ENCODE measurements around the gene MYO3B.

DNA sequence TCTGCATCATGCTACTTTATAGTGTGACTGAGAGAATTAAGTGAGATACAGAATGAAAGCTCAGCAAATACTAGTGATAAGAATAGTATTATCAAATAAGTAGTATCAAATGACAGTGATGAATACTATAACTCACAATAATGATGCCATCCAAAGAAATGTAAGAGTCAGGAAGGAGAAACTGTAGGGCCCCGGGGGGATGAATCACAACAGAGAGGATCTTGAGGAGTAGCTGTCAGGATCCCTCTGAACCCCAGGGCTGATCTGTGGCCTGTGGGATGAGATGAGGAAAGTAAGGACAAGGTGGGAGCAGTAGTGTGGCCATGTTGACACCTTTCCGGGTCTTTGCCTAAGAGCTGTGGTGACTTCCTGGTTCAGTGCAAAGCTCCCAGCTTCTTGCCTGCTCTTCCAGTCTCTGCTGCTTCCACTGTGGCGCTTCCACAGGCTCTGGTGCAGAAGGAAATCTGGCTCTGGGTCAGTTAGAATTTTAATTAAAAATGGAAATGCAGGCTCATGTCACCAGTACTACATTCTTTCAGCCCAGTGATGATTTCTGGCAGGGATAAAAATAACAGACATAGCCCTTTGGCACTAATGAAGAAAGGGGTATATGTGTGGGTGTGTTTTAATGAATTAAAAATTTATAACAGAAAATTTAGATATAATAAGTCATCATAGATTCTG is 166.9 kb downstream of the MYO3B start:
- TF ChIP-seq, protein P1, sequence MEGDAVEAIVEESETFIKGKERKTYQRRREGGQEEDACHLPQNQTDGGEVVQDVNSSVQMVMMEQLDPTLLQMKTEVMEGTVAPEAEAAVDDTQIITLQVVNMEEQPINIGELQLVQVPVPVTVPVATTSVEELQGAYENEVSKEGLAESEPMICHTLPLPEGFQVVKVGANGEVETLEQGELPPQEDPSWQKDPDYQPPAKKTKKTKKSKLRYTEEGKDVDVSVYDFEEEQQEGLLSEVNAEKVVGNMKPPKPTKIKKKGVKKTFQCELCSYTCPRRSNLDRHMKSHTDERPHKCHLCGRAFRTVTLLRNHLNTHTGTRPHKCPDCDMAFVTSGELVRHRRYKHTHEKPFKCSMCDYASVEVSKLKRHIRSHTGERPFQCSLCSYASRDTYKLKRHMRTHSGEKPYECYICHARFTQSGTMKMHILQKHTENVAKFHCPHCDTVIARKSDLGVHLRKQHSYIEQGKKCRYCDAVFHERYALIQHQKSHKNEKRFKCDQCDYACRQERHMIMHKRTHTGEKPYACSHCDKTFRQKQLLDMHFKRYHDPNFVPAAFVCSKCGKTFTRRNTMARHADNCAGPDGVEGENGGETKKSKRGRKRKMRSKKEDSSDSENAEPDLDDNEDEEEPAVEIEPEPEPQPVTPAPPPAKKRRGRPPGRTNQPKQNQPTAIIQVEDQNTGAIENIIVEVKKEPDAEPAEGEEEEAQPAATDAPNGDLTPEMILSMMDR (IDR thresholded peaks at IDR 0.05), result no peak
- no peak for TF ChIP-seq EZH2 (IDR thresholded peaks at IDR 0.05; ENCODE audit: borderline replicate concordance, insufficient read depth, low read depth, low read length, poor library complexity, severe bottlenecking)

Data from B cell (primary cell).